Lower leg skin (tissue), 4 donors: ENCODE results near the gene CIP2A. TPM values are rescaled to one million over a fixed set of nuclear protein-coding genes. Genes with fewer than 3 reads are reported as not detected.

Experiments used
- DNase-seq, 2 donors: peaks; one replicate each; pipeline ENCODE4 v3.0.0-alpha.2; 2019; ENCODE audit warnings: low spot score in 2 of 2
- H3K4me3 ChIP-seq: fragments of 200-600 bp; sonication (generic); 2 replicates; pipeline ENCODE4 v1.5.1; 2017; ENCODE audit warnings: mild to moderate bottlenecking, low read depth; ENCODE audit not compliant: poor library complexity, severe bottlenecking
- POLR2A ChIP-seq, 2 donors: fragments of 450-650 bp; IDR thresholded peaks; one replicate each; pipeline ENCODE4 v1.6.1; 2016 to 2017; ENCODE audit warnings: antibody characterized with exemption in 2 of 2, mild to moderate bottlenecking in 1 of 2, moderate library complexity in 1 of 2
- WGBS, 2 donors: methylation state at CpG; one replicate each; pipeline ENCODE4 v1.1.5; 2018; 5-methylcytosine and 5-hydroxymethylcytosine counted together
- intact Hi-C: fragments of 100-400 bp; cut with DNase I; formaldehyde crosslinking; loops from one replicate; pipeline ENCODE4 v1.15.0; 2023; ENCODE audit warnings: low total_unique reads
- total RNA-seq, 4 donors: library from RNA; depleted of rRNA; stranded (reverse); fragments of >200 nt; gene quantifications; one replicate each; pipeline ENCODE4 v1.1.0, GENCODE V29; 2016
- TF ChIP-seq, protein P1 (sequence below), 3 donors: fragments of 450-650 bp; IDR thresholded peaks; one replicate each; pipeline ENCODE4 v1.5.1; 2016; ENCODE audit warnings: antibody characterized with exemption in 3 of 3, mild to moderate bottlenecking in 3 of 3, moderate library complexity in 2 of 3

The CIP2A gene
- total RNA-seq, 4 donors from 2014 or later: 0.84 to 2.2 (median 1.3) TPM

- H3K4me3 ChIP-seq: no peak overlapping the region
- no peak for DNase-seq
- intact Hi-C loops: no loop called here
- WGBS, 2 donors: 86 to 91% methylated on average over 2 of the region's 2 CpGs
- TF ChIP-seq, protein P1, sequence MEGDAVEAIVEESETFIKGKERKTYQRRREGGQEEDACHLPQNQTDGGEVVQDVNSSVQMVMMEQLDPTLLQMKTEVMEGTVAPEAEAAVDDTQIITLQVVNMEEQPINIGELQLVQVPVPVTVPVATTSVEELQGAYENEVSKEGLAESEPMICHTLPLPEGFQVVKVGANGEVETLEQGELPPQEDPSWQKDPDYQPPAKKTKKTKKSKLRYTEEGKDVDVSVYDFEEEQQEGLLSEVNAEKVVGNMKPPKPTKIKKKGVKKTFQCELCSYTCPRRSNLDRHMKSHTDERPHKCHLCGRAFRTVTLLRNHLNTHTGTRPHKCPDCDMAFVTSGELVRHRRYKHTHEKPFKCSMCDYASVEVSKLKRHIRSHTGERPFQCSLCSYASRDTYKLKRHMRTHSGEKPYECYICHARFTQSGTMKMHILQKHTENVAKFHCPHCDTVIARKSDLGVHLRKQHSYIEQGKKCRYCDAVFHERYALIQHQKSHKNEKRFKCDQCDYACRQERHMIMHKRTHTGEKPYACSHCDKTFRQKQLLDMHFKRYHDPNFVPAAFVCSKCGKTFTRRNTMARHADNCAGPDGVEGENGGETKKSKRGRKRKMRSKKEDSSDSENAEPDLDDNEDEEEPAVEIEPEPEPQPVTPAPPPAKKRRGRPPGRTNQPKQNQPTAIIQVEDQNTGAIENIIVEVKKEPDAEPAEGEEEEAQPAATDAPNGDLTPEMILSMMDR (IDR thresholded peaks at IDR 0.05): no peak
- no peak for TF ChIP-seq POLR2A (IDR thresholded peaks at IDR 0.05)
Measured at GRCh38 chr3:108578064-108578463, 11.2 kb downstream of the CIP2A start.

DNA sequence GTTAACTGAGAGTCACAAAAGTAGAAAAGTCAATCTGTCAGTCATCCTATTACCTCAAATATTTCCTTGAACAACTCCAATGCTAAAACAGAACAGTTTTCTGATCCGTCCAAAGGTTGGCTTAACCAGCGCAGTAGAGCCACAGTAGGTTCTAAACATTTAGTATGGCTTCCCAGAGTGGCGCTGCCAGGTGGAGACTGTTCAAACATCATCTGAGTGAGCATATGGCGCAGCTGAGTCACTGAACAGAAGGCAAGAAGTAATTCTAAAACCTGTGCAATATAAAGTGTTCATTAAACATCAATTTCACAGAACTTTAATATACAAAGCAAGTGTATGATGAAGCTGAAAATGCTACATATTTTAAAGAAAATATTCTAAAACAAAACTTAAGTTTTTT is 19.9 kb downstream of the CIP2A start:
- DNase-seq: no peak
- no peak overlapping the region for H3K4me3 ChIP-seq
- TF ChIP-seq POLR2A (IDR thresholded peaks at IDR 0.05): no peak
- TF ChIP-seq, protein P1 (IDR thresholded peaks at IDR 0.05): no peak
- WGBS, 2 donors: 95 to 98% methylated on average over 4 of the region's 4 CpGs
- intact Hi-C loops: no loop called here

DNA sequence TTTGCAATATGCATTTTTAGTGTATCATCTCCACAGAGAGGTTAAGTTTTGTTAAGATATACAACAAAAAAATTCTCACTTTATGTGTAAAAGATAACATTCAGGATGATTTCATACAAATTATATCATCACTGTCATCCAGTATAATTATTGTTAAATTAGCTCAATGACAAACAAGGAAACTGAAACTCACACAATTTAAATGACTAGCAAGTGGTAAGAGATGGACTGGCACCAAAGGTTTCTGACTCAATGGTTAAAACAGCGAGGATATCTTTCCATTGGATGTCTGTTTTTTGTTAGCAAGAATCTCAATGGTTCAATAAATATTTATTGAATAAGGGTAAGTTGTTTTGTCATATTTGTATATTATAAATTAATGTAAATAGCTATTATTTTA is 22.6 kb downstream of the CIP2A start:
- H3K4me3 ChIP-seq: no peak overlapping the region
- TF ChIP-seq, protein P1 (IDR thresholded peaks at IDR 0.05): no peak
- TF ChIP-seq POLR2A (IDR thresholded peaks at IDR 0.05): no peak
- DNase-seq: no peak
- 100% methylated on average over 1 of the region's 1 CpG for WGBS, 2 donors
- intact Hi-C loops: no loop called here

GRCh38 chr3:108565506-108565905 is 23.7 kb downstream of the CIP2A start:
- TF ChIP-seq, protein P1 (IDR thresholded peaks at IDR 0.05): no peak
- TF ChIP-seq POLR2A (IDR thresholded peaks at IDR 0.05): no peak
- DNase-seq: no peak
- WGBS, 2 donors: 92 to 93% methylated on average over 3 of the region's 3 CpGs
- intact Hi-C loops: no loop called here
- no peak overlapping the region for H3K4me3 ChIP-seq

GRCh38 chr3:108564564-108564963 is 24.7 kb downstream of the CIP2A start:
- intact Hi-C loops: no loop called here
- TF ChIP-seq, protein P1 (IDR thresholded peaks at IDR 0.05): no peak
- no peak for TF ChIP-seq POLR2A (IDR thresholded peaks at IDR 0.05)
- no peak for DNase-seq

GRCh38 chr3:108562565-108562964 is 26.7 kb downstream of the CIP2A start:
- no peak overlapping the region for H3K4me3 ChIP-seq
- no peak for DNase-seq
- intact Hi-C loops: no loop called here
- 93 to 96% methylated on average over 2 of the region's 2 CpGs for WGBS, 2 donors
- TF ChIP-seq, protein P1 (IDR thresholded peaks at IDR 0.05): no peak
- no peak for TF ChIP-seq POLR2A (IDR thresholded peaks at IDR 0.05)

More at GRCh38 chr3:108564564-108564963, 24.7 kb downstream of the CIP2A start:
- no peak overlapping the region for H3K4me3 ChIP-seq
